ENCODE measurements around the gene ATP6V0B.
A peak's percentile ranks its signal among the peaks of the same experiment; 100 is the strongest.

Gene ATP6V0B

DNA sequence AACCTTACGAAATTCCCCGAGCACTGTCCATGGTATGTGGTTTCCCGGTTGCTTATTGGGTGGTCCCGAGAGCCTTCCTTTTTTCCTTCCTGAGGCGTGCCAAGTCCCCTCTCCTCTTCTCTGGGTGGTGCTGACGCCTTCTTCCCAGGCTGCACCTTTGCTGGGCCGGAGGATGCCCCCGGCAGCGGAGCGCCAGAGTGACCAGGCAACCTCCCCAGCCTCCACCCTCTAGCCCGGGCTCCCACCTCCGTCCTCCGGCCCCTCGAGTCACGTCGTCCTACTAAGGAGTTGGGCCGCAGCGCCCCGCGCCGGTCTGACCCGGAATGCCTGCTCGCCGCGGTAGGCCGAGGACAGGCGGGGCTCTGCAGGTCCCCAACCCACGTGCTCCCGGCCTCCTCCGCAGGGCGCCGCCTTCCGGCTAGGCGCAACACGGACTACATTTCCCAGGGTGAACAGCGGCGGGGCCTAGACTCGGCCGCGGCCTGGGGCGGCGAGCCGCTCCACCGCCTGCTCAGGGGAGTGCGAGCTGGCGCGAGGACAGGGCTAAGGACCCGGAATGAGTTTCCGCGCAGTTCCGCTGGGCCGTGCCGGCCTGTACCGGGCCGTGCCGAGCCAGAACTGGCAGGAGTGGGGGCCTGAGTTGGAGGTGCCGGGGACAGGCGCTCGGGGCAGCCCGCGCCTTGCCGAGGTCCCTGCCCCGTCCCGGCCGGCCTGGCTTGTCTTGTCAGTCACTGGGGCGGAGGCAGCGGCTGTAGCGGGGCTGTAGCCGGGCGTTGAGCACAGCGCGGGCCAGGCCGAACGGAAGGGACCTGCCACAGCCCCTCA is 28.3 kb upstream of the ATP6V0B start, which contains the start of gene IPO13:
Gene IPO13, plus strand, starts transcription at position 715 of the 825 bp plus-strand sequence. CDS start 651 bp downstream, outside the sequence.
- peak; percentile 75 for DNase-seq

GRCh38 chr1:43947061-43947873 is 27.5 kb upstream of the ATP6V0B start:
- no peak for DNase-seq

DNA sequence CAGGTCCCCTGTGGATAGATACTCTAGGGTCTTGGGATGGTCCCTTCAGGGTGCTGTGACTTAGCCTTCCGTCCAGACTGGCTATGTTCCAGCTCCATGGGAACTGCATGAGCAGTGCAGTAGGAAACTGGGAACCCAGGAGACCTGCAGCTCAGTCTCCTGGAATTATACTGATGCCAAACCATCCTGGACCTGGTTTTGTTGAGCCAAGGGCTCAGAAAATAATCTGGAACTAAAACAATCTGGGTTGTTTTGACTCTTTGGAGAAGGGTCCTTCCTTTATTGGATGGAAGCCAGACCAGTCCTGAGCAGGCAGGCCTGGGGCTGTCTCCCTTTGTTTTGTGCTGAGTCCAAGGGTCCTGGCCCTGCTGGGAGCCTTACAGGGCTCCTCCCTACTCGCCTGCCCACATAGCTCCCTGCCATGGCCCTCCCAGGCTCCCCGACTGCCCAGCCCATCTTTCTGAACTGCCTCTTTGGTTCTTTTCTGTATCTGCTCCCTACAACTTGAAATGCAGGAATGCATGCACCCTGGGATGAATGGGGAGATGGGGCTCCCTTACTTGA is 26.8 kb upstream of the ATP6V0B start:
- DNase-seq: no peak

GRCh38 chr1:43949678-43950077 is 25.1 kb upstream of the ATP6V0B start:
- no peak for DNase-seq

DNA sequence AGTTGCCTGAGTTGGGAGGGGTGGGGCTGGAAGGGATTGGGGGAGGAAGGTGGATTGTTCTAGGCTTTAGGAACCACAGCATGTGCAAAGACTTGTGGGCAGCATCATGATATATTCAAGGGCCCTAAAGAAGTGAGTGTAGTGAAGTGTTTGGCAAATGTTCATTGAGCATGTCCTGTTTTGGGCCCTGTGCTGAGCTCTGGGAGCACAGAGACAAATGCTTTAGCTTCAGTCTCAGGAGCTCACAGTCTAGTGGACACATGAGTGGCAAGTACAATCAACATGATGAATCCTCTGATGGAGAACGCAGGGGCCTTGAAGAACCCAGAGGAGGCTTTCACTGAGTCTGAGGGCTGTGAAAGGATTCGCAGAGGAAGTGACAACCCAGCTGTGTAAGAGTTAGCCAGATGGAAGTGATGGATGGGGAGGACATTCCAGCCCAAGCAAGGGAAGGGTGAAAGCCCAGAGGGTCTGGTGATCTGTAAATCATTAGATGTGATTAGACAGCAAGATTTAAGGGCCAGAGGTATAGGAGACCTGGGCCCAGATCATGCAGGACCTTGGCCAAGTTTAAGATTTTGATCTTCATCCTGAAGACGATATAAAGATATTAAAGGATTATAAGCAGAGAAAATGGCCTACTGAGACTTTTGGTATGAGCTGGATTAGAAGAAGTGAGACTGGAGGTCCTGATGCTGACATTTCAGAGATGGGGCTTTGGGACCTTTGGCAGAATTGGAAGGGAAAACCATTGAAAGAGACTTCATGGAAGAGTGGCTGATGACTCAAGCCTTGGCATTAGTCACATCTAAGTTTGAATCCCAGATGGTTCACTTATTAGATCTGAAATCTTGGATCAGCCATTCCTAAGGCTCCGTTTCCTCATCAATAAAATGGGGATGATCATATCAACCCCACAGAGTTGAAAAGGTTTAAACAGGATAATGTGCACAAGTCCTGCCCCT is 23.5 kb upstream of the ATP6V0B start:
- no peak for DNase-seq

DNA sequence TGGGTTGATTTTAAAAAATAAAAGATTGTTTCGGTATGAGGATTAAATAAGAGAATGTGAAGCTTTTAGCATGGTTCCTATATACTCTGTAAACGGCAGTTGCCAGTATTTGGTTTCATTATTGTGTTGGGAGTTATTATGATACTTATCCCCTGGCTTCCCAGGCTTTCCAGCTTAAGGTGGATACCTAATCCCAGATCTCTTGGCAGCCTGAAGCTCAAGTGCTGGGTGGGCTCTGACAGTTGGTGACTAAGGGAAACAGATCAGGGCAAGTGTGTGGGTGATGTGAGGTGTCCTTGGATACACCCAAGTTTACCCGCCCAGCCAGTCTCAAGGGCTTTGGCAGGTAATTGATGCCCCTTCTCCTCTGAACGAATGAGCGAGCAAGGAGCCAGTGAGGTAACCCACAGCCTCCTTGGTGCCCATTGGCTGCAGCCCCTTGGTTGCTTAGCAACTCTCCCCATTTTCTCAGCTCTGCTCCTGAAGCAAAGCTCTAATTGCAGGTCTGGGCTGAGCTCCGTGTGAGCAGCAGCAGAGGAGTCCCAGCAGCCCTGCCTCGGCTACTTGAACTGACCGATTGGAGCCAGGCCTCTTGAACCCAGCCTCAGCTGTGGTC is 21.9 kb upstream of the ATP6V0B start:
- DNase-seq: no peak

DNA sequence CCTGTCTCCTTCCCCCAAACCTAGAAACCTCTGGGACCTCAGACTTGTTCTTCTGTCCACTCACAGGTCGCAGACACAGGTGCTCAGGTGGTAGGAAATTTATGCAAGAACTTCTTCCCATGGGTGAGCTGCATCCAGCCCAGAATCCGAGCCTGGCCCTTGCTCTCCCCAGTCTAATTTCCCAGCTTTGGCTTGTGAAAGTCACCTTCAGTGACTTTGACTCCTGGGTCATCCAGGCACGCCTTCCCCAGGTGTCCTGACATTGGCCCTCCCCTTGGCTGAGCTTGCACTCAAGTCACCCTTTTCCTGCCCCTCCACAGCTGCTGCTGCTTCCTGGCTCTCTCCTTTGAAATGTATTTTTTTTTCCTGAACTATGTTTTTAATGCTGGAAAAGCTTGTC is 21.4 kb upstream of the ATP6V0B start:
- DNase-seq: no peak

GRCh38 chr1:43954036-43954435 is 20.7 kb upstream of the ATP6V0B start:
- no peak for DNase-seq

DNA sequence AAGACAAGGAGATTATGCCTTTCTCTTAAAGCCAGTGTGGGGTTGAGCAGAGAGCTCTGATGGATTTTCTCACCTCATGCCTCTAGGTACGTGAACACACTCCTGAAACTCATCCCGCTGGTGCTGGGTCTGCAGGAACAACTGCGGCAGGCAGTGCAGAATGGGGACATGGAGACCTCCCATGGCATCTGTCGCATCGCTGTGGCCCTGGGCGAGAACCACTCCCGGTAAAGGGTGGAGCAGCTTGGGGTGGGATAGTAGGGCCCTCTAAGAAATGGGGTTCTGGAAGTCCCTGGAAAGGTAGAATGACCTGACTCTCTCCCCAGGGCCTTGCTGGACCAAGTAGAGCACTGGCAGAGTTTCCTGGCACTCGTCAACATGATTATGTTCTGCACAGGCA is 18.5 kb upstream of the ATP6V0B start:
- no peak for DNase-seq

DNA sequence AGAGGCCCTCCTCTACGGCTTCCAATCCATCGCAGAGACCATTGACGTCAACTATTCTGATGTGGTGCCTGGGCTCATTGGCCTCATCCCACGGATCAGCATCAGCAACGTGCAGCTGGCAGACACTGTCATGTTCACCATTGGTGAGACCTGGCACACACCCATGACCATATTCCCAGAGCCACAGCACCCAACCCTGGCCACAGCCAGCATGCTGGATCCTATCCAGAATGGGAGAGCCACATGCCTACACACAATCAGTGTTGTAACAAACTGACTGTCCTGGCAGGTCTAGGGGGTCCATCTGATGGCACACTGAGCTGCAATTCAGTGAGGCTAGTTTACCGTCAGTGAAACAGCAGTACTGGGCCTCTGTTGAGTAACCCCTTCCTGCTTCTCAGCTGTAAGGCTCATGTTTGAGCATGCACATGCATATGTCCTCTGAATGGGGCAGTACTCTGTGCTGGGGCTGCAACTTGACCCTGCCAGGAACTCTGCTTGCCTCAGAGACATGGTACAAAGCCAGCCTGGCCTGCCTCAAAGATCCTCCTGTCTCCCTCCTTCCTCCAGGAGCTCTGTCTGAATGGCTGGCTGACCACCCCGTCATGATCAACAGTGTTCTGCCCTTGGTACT is 17.2 kb upstream of the ATP6V0B start:
- DNase-seq: no peak

GRCh38 chr1:43958351-43959255 is 16.2 kb upstream of the ATP6V0B start:
- DNase-seq: no peak

GRCh38 chr1:43960798-43961197 is 14.0 kb upstream of the ATP6V0B start:
- DNase-seq: no peak

- DNase-seq: no peak
Measured at GRCh38 chr1:43961692-43962091, 13.1 kb upstream of the ATP6V0B start.

DNA sequence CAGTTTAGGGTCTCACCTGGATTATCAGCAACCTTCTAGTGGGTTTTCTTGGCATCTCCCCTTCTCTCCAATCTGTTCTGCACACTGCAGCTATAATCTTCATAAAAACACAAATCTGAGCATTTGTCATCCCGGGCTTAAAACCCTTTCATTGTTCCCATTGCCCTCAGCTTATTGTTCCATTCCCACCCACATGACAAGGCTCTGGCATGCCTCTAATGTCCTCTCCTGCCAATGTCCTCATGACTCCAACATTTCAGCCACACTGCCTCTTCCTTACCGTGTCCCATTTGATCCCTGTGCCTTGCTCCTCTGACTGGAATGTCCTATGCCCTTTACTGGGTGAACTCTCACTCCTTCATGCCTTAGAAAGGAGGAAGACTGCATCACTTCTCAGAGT is 12.4 kb upstream of the ATP6V0B start:
- no peak for DNase-seq

- DNase-seq: no peak
Measured at GRCh38 chr1:43963006-43963405, 11.8 kb upstream of the ATP6V0B start.

- DNase-seq: no peak
Measured at GRCh38 chr1:43963890-43964289, 10.9 kb upstream of the ATP6V0B start.

DNA sequence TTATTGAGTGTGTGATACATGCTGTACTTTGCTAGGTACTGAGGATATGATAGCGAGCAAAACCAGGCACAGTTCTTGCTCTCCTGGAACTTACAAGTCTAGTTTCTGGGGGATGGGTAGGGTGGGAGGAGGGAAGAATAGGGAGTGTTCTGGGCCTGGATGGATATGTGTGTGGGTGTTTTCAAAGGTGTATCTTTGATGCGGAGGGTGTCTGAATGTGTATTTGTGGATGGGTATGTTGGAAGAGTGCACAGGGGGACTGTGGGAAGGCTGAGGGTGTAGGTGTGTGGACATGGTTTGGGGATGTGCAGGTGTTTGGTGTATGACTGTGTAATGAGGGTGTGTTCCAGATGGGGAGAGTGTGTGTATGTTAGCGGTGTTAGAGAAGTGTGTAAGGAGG is 9.4 kb upstream of the ATP6V0B start:
- no peak for DNase-seq

DNA sequence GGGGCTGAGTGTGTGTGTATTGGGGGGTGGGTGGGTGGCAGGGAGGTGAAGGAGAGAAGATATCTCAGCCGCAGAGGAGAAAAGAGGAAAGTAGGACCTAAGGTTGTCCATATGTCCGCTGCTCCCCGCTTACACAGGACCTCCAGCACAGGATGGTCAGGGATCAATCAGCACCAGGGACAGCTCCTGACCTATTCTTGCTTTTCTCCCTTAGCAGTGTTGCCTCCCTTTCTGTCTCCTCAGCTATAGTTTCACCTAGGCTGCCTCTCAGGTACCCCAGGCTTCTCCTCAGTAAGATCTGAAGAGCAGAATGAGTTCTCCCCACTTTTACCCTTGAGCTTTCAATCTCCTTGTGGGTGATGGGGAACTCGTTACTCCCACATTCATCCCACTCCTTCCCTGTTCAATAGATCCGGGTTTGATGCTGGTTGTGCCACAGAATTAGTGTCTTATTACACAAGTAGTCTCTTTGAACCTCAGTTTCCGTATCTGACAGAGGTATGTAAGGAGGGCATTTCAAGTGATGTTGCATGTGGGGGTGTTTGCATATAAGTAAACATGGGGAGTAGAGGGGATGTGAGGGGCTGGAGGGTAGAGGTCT is 6.3 kb upstream of the ATP6V0B start:
- no peak for DNase-seq

- no peak for DNase-seq
Measured at GRCh38 chr1:43969416-43969745, 5.4 kb upstream of the ATP6V0B start.
